HCT116 (cell line): ENCODE measurements around the gene SPTLC3. TPM values are rescaled to one million over a fixed set of nuclear protein-coding genes. Genes with fewer than 3 reads are reported as not detected.

Source experiments
- ATAC-seq: fragments of 200-7000 bp; cut with Tn5 transposase; 2 replicates; pipeline ENCODE4 v1.9.1; 2020; ENCODE audit warnings: mild to moderate bottlenecking, moderate library complexity
- BruUV-seq: library from RNA; stranded (reverse); fragments of 400-500 nt; replicated peaks from 2 replicates; lab custom pipeline; 2021; lab: Mats Ljungman, UMichigan
- CTCF ChIA-PET: fragments of 300-600 bp; sonication (Branson Sonifier 250); formaldehyde crosslinking; loops from one replicate; lab custom pipeline; 2021; ENCODE audit warnings: antibody characterized with exemption; lab: Charles Lee
- POLR2A ChIA-PET: fragments of 300-600, 350-600 bp; sonication (Branson Sonifier 250); formaldehyde crosslinking; loops from one replicate; lab custom pipeline; 2021; ENCODE audit warnings: antibody characterized with exemption; lab: Charles Lee
- RAD21 ChIA-PET, 2 experiments: fragments of 300-600 bp; sonication (Branson Sonifier 250); formaldehyde crosslinking; loops; one replicate each; lab custom pipeline; 2023; ENCODE audit warnings: low total read pairs in 2 of 2; ENCODE audit not compliant: uncharacterized antibody in 2 of 2, unreplicated experiment in 2 of 2, low non-redundant PET in 1 of 2; lab: Charles Lee
- DNase-seq: peaks from one replicate; pipeline ENCODE4 v3.0.0-alpha.2; 2010; ENCODE audit warnings: low read depth, low spot score
- H2AFZ ChIP-seq: fragments of 200-600 bp; shearing (Covaris generic), sonication (generic); 2 replicates; pipeline ENCODE4 v1.6.1; 2017; ENCODE audit warnings: low read depth, mixed run types, mixed read lengths, antibody characterized with exemption, low read length; ENCODE audit not compliant: poor library complexity, severe bottlenecking
- H3K27ac ChIP-seq: 2 replicates; pipeline ENCODE4 v1.5.1; 2012; ENCODE audit warnings: low read depth, low read length
- H3K27me3 ChIP-seq: fragments of 200-600 bp; sonication (generic); 2 replicates; pipeline ENCODE4 v1.6.1; 2016; ENCODE audit warnings: mixed run types, low read length, mixed read lengths; ENCODE audit not compliant: insufficient read depth
- H3K36me3 ChIP-seq, 2 experiments: fragments of 200-500 bp in 1 of 2; fragments of 200-600 bp in 1 of 2; sonication (Bioruptor generic) in 1 of 2; sonication (generic) in 1 of 2; 2 replicates each; pipeline versions ENCODE4 v1.5.1 to v1.6.1; 2014 to 2016; ENCODE audit warnings: low read length in 2 of 2, inconsistent platforms in 1 of 2, mixed read lengths in 1 of 2, mixed run types in 1 of 2; ENCODE audit not compliant: insufficient read depth in 2 of 2, control insufficient read depth in 1 of 2
- H3K4me1 ChIP-seq, 2 experiments: fragments of 200-600 bp in 1 of 2; sonication (generic) in 1 of 2; 2 replicates each; pipeline versions ENCODE4 v1.5.1 to v1.6.1; 2012 to 2017; ENCODE audit warnings: low read length in 2 of 2, inconsistent platforms in 1 of 2, mild to moderate bottlenecking in 1 of 2, mixed read lengths in 1 of 2, mixed run types in 1 of 2, moderate library complexity in 1 of 2; ENCODE audit not compliant: insufficient read depth in 2 of 2, control insufficient read depth in 1 of 2
- H3K4me2 ChIP-seq: fragments of 200-600 bp; sonication (generic); 2 replicates; pipeline ENCODE4 v1.6.1; 2017; ENCODE audit warnings: mixed run types, low read length, mixed read lengths
- H3K4me3 ChIP-seq, 2 experiments: fragments of 200-600 bp in 1 of 2; sonication (generic) in 1 of 2; replicated peaks in 1 of 2; 2 replicates each; pipeline ENCODE4 v1.5.1; 2011 to 2016; ENCODE audit warnings: low read length in 2 of 2, control low read depth in 1 of 2, low read depth in 1 of 2, mild to moderate bottlenecking in 1 of 2, mixed read lengths in 1 of 2, mixed run types in 1 of 2
- H3K79me2 ChIP-seq: fragments of 200-600 bp; sonication (generic); 2 replicates; pipeline ENCODE4 v1.6.1; 2017; ENCODE audit warnings: mild to moderate bottlenecking, mixed run types, low read length, moderate library complexity, mixed read lengths; ENCODE audit not compliant: insufficient read depth
- H3K9ac ChIP-seq: fragments of 200-600 bp; sonication (generic); 2 replicates; pipeline ENCODE4 v1.6.1; 2016; ENCODE audit warnings: low read length, mixed read lengths
- H3K9me2 ChIP-seq: fragments of 200-600 bp; sonication (generic), shearing (Covaris generic); 2 replicates; pipeline ENCODE4 v1.6.1; 2017; ENCODE audit warnings: mixed run types, mild to moderate bottlenecking, moderate library complexity; ENCODE audit not compliant: insufficient read depth
- H3K9me3 ChIP-seq, 2 experiments: fragments of 200-500 bp in 1 of 2; fragments of 200-600 bp in 1 of 2; sonication (Bioruptor generic) in 1 of 2; sonication (generic) in 1 of 2; 2 replicates each; pipeline ENCODE4 v1.6.1; 2014 to 2017; ENCODE audit warnings: low read length in 2 of 2, mixed read lengths in 2 of 2, inconsistent platforms in 1 of 2, low read depth in 1 of 2, mild to moderate bottlenecking in 1 of 2, mixed run types in 1 of 2, moderate library complexity in 1 of 2; ENCODE audit not compliant: control insufficient read depth in 1 of 2, insufficient read depth in 1 of 2
- H4K20me1 ChIP-seq: fragments of 200-600 bp; sonication (generic), shearing (Covaris generic); 2 replicates; pipeline ENCODE4 v1.6.1; 2017; ENCODE audit warnings: mixed run types, mild to moderate bottlenecking, moderate library complexity; ENCODE audit not compliant: insufficient read depth
- EZH2phosphoT487 ChIP-seq: fragments of 200-600 bp; IDR thresholded peaks from 2 replicates; pipeline ENCODE4 v1.6.1; 2018; ENCODE audit warnings: antibody characterized with exemption, borderline replicate concordance
- SP1 ChIP-seq: IDR thresholded peaks from 2 replicates; pipeline ENCODE4 v1.6.1; 2012; ENCODE audit warnings: low read depth
- SRF ChIP-seq: IDR thresholded peaks from 2 replicates; pipeline ENCODE4 v1.6.1; 2012; ENCODE audit warnings: low read depth
- TCF7L2 ChIP-seq: IDR thresholded peaks from 2 replicates; pipeline ENCODE4 v1.7.0; 2011; ENCODE audit warnings: borderline replicate concordance, inconsistent platforms; ENCODE audit not compliant: insufficient read depth, insufficient read length; ENCODE audit errors: extremely low read depth
- ZFX ChIP-seq: fragments of 450-650 bp; IDR thresholded peaks from 2 replicates; pipeline ENCODE4 v1.6.1; 2017
- intact Hi-C: fragments of 100-400 bp; cut with micrococcal nuclease; formaldehyde crosslinking; loops from 2 replicates; pipeline ENCODE4 v1.10.0; 2022
- total RNA-seq: library from RNA; stranded (reverse); gene quantifications from one replicate; pipeline ENCODE4 v1.2.1, GENCODE V29; 2021; ENCODE audit not compliant: unreplicated experiment
- TF ChIP-seq, protein P1 (sequence below): IDR thresholded peaks from 2 replicates; pipeline ENCODE4 v1.6.1; 2012

The SPTLC3 gene
- total RNA-seq, 1 experiment from 2014 or later: not detected

DNA sequence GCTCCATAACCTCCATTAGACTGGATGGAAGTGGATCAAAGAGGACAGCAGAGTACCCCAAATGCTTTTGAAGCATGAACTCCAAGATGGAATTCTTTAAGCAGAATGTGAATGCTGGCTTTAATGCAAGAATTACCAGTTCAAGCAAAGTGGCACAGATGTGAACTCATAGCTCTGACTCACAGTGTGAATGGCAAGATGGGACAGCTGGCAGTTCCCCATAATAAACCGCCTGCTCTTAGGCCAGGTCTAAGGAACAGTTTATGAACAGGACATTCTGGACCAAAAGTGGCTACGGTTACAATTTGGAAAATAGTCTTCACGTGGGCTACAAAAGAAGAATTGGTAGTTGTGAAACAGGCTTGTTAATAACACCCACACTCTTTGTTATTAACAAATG, 76.5 kb downstream of the SPTLC3 start:
- intact Hi-C loops: no loop called here
- no peaks in the 10 kb centered on the region for H4K20me1 ChIP-seq
- no TSS peak for BruUV-seq
- H3K9me3 ChIP-seq: no peaks in the 10 kb centered on the region
- H3K27ac ChIP-seq: no peak overlapping the region
- no peaks in the 10 kb centered on the region for H3K4me1 ChIP-seq
- H3K9me2 ChIP-seq: no peaks in the 10 kb centered on the region
- ChIA-PET RAD21 (no interaction called here), CTCF (no interaction called here), POLR2A (no interaction called here)
- no peaks in the 10 kb centered on the region for H3K36me3 ChIP-seq
- H2AFZ ChIP-seq: no peak overlapping the region
- no peak overlapping the region for H3K4me2 ChIP-seq
- ATAC-seq (no peak), DNase-seq (no peak)
- no peak for TF ChIP-seq SP1
- no peaks in the 10 kb centered on the region for H3K79me2 ChIP-seq
- no peak overlapping the region for H3K4me3 ChIP-seq
- H3K9ac ChIP-seq: no peak overlapping the region
- 0 out of 2 replicates have a peak, but pooled peaks cover 3% of the 10 kb centered on the region for H3K27me3 ChIP-seq

DNA sequence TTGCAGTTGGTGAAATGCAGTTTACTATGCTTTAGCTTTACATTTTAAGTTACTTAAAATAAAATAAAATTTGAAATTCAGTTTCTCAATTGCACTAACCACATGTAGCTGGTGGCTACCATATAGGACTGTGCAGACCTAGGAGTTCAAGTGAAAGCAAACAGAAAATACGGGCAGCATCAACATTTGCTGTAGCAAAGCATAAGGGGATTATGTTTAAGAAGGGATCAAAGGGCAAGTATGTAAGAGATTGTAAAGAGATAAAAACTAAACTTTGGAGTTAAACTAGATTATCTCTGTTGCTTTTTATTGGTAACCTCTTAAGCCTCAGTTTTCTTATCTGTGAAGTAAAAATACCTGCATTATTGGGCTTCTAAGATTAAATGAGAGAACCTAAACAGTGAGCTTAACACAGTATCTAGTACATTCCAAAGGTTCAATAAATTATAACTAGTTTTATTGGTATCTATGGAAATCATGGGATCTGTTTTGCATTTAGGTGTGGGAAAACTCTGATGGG, 81.2 kb downstream of the SPTLC3 start:
- H3K9ac ChIP-seq: no peak overlapping the region
- no peaks in the 10 kb centered on the region for H3K36me3 ChIP-seq
- ChIA-PET CTCF (no interaction called here), RAD21 (no interaction called here), POLR2A (no interaction called here)
- intact Hi-C loops: no loop called here
- TF ChIP-seq ZFX: no peak
- no peak for TF ChIP-seq EZH2phosphoT487
- no peak for TF ChIP-seq TCF7L2
- no peak for TF ChIP-seq SRF
- TF ChIP-seq, protein P1, sequence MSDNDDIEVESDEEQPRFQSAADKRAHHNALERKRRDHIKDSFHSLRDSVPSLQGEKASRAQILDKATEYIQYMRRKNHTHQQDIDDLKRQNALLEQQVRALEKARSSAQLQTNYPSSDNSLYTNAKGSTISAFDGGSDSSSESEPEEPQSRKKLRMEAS: no peak
- no peak overlapping the region for H3K4me2 ChIP-seq
- no peak overlapping the region for H2AFZ ChIP-seq
- ATAC-seq (no peak), DNase-seq (no peak)
- H3K27me3 ChIP-seq: peaks cover 8% of the 10 kb centered on the region
- no peaks in the 10 kb centered on the region for H3K9me2 ChIP-seq
- H3K4me1 ChIP-seq: no peaks in the 10 kb centered on the region
- H3K4me3 ChIP-seq: no peak overlapping the region
- H3K9me3 ChIP-seq: no peaks in the 10 kb centered on the region
- H3K79me2 ChIP-seq: no peaks in the 10 kb centered on the region
- no TSS peak for BruUV-seq
- no peaks in the 10 kb centered on the region for H4K20me1 ChIP-seq
- H3K27ac ChIP-seq: no peak overlapping the region
